GM23338 (cell line): Measurements from ENCODE around the gene SEM1. TPM values are rescaled to one million over a fixed set of nuclear protein-coding genes. Genes with fewer than 3 reads are reported as not detected.
"Not testable (repeated sequence)": the region's sequence is repeated elsewhere in the genome, so short reads cannot be mapped to it uniquely, and the experiment has no call there.

Source experiments
- ATAC-seq: fragments of 200-7000 bp; cut with Tn5 transposase; 3 replicates; pipeline ENCODE4 v1.9.1; 2020
- DNase-seq: peaks from one replicate; pipeline ENCODE4 v3.0.0-alpha.2; 2015; ENCODE audit warnings: low spot score
- H2AFZ ChIP-seq: fragments of 200-600 bp; sonication (generic); 2 replicates; pipeline ENCODE4 v1.8.0; 2016; ENCODE audit warnings: antibody characterized with exemption, mild to moderate bottlenecking, moderate library complexity
- H3F3A ChIP-seq: fragments of 200-600 bp; sonication (generic); replicated peaks from 2 replicates; pipeline ENCODE4 v1.8.0; 2017; ENCODE audit warnings: antibody characterized with exemption, mixed run types, low read depth
- H3K27ac ChIP-seq: fragments of 200-600 bp; sonication (generic); 2 replicates; pipeline ENCODE4 v1.6.1; 2016; ENCODE audit warnings: low read depth
- H3K27me3 ChIP-seq: fragments of 200-600 bp; sonication (generic); 2 replicates; pipeline ENCODE4 v1.8.0; 2016; ENCODE audit warnings: mild to moderate bottlenecking, mixed run types, moderate library complexity; ENCODE audit not compliant: insufficient read depth
- H3K36me3 ChIP-seq: fragments of 200-600 bp; sonication (generic); 2 replicates; pipeline ENCODE4 v1.8.0; 2016; ENCODE audit warnings: mild to moderate bottlenecking; ENCODE audit not compliant: insufficient read depth
- H3K4me1 ChIP-seq: fragments of 200-600 bp; sonication (generic); 2 replicates; pipeline ENCODE4 v1.8.0; 2016; ENCODE audit warnings: mild to moderate bottlenecking, moderate library complexity; ENCODE audit not compliant: insufficient read depth
- H3K4me2 ChIP-seq: fragments of 200-600 bp; sonication (generic); 2 replicates; pipeline ENCODE4 v1.7.1; 2017; ENCODE audit warnings: mixed run types
- H3K4me3 ChIP-seq: fragments of 200-600 bp; sonication (generic); 2 replicates; pipeline ENCODE4 v1.6.1; 2016; ENCODE audit warnings: mixed run types
- H3K79me2 ChIP-seq: fragments of 200-600 bp; sonication (generic); replicated peaks from 2 replicates; pipeline ENCODE4 v1.8.0; 2017; ENCODE audit warnings: mild to moderate bottlenecking; ENCODE audit not compliant: insufficient read depth
- H3K9me2 ChIP-seq: fragments of 200-600 bp; sonication (generic); 2 replicates; pipeline ENCODE4 v1.8.0; 2017; ENCODE audit not compliant: insufficient read depth
- H4K20me1 ChIP-seq: fragments of 200-600 bp; sonication (generic); replicated peaks from 2 replicates; pipeline ENCODE4 v1.8.0; 2017; ENCODE audit warnings: mild to moderate bottlenecking; ENCODE audit not compliant: insufficient read depth
- H3K27ac Mint-ChIP-seq: 2 replicates; pipeline ENCODE4 v1.8.0; 2020; ENCODE audit warnings: inconsistent platforms, mild to moderate bottlenecking, moderate library complexity, mixed read lengths
- H3K27me3 Mint-ChIP-seq: 3 replicates; pipeline ENCODE4 v1.8.0; 2022; ENCODE audit warnings: low read depth, mild to moderate bottlenecking, moderate library complexity, mixed read lengths, inconsistent platforms; ENCODE audit not compliant: insufficient read depth, poor library complexity
- H3K36me3 Mint-ChIP-seq: 3 replicates; pipeline ENCODE4 v1.8.0; 2021; ENCODE audit warnings: low read depth, mild to moderate bottlenecking, inconsistent platforms, moderate library complexity, mixed read lengths
- H3K4me1 Mint-ChIP-seq: 3 replicates; pipeline ENCODE4 v1.8.0; 2020; ENCODE audit warnings: mild to moderate bottlenecking, inconsistent platforms, mixed read lengths
- H3K4me3 Mint-ChIP-seq: 3 replicates; pipeline ENCODE4 v1.8.0; 2021; ENCODE audit warnings: moderate library complexity, mild to moderate bottlenecking, inconsistent platforms, mixed read lengths
- H3K9me3 Mint-ChIP-seq: 3 replicates; pipeline ENCODE4 v1.8.0; 2020; ENCODE audit warnings: moderate library complexity, mild to moderate bottlenecking, inconsistent platforms, mixed read lengths
- CREB1 ChIP-seq: fragments of 250-450 bp; sonication (Bioruptor Pico); IDR thresholded peaks from 2 replicates; pipeline ENCODE4 v1.5.0; 2020; ENCODE audit warnings: low read depth, mild to moderate bottlenecking, moderate library complexity
- CTCF ChIP-seq, 2 experiments: fragments of 200-600 bp in 1 of 2; sonication (generic) in 1 of 2; conservative IDR thresholded peaks; 2 replicates each; pipeline versions ENCODE4 v1.5.1 to v1.6.1; 2016 to 2017; ENCODE audit warnings: antibody characterized with exemption in 2 of 2, low read depth in 2 of 2, mild to moderate bottlenecking in 2 of 2, moderate library complexity in 1 of 2
- EZH2 ChIP-seq: fragments of 200-600 bp; sonication (generic); IDR thresholded peaks from one replicate; pipeline ENCODE4 v1.8.0; 2017; ENCODE audit warnings: antibody characterized with exemption, mild to moderate bottlenecking, low read depth; ENCODE audit not compliant: unreplicated experiment
- EZH2phosphoT487 ChIP-seq: fragments of 200-600 bp; sonication (generic); IDR thresholded peaks from one replicate; pipeline ENCODE4 v1.8.1; 2018; ENCODE audit warnings: antibody characterized with exemption; ENCODE audit not compliant: unreplicated experiment
- JUNB ChIP-seq: IDR thresholded peaks from one replicate; pipeline ENCODE4 v1.6.1; 2016; ENCODE audit warnings: antibody characterized with exemption; ENCODE audit not compliant: unreplicated experiment
- NANOG ChIP-seq: IDR thresholded peaks from 2 replicates; pipeline ENCODE4 v1.6.1; 2016; ENCODE audit warnings: antibody characterized with exemption, borderline replicate concordance
- POLR2AphosphoS5 ChIP-seq: IDR thresholded peaks from 2 replicates; pipeline ENCODE4 v1.6.1; 2016; ENCODE audit warnings: antibody characterized with exemption, low read depth
- STAT1 ChIP-seq: IDR thresholded peaks from one replicate; pipeline ENCODE4 v1.6.1; 2016; ENCODE audit warnings: antibody characterized with exemption; ENCODE audit not compliant: unreplicated experiment
- ZNF114 ChIP-seq: fragments of 250-450 bp; sonication (Bioruptor Pico); IDR thresholded peaks from 2 replicates; pipeline ENCODE4 v1.5.0; 2020; ENCODE audit warnings: mild to moderate bottlenecking, moderate library complexity
- ZNF331 ChIP-seq: fragments of 250-450 bp; sonication (Bioruptor Pico); IDR thresholded peaks from 2 replicates; pipeline ENCODE4 v1.5.0; 2020; ENCODE audit warnings: low read depth, mild to moderate bottlenecking, moderate library complexity
- long read RNA-seq: library from polyadenylated mRNA; unstranded; transcript quantifications from one replicate; pipeline ENCODE4 v2.0.0, GENCODE V29; 2020; ENCODE audit not compliant: unreplicated experiment
- polyA plus RNA-seq: library from polyadenylated mRNA; unstranded; fragments of >200 nt; fragmentation: Nextera tagmentation; extraction: Ambion mirVana; gene quantifications from 2 replicates; pipeline ENCODE4 v1.2.1, GENCODE V29; 2016
- total RNA-seq: library from RNA; depleted of rRNA; stranded (reverse); fragments of >200 nt; shearing (Covaris generic); gene quantifications from 2 replicates; pipeline ENCODE4 v1.2.3, GENCODE V29; 2014; rRNA removed
- TF ChIP-seq, protein P1 (sequence below): IDR thresholded peaks from 2 replicates; pipeline ENCODE4 v1.6.1; 2016; ENCODE audit warnings: antibody characterized with exemption

SEM1 gene
- 29.7 and 71.7 TPM in 2 replicates for total RNA-seq
- 1,042 and 1,089 TPM in 2 replicates for polyA plus RNA-seq
- long read RNA-seq, transcript SEM1-201 (3 exons, 1,314 nt), result major isoform, 209 of 216 reads
- long read RNA-seq, partial matches to known transcripts, result 0 of 216 reads
- long read RNA-seq, other reads (novel, unspliced or antisense), result 6 of 216 reads

GRCh38 chr7:96709381-96710228 lies at the start of gene SEM1:
SEM1 (minus strand) TSS chr7:96709846; CDS start chr7:96709763, 83 bp downstream.
- Histone ChIP-seq H3F3A (no peaks in the 10 kb centered on the region), H3K36me3 (no peaks in the 10 kb centered on the region), H3K79me2 (peaks cover 46% of the 10 kb centered on the region), H3K9me2 (no peaks in the 10 kb centered on the region), H3K4me1 (peaks cover 15% of the 10 kb centered on the region; the same call in 1 of the 2 replicates), H3K4me3 (peak within 1 kb of the TSS; percentile 86), H3K27me3 (no peaks in the 10 kb centered on the region), H2AFZ (peak within 1 kb of the TSS; percentile 64), H3K4me2 (peak within 1 kb of the TSS; percentile 91), H4K20me1 (peaks cover 12% of the 10 kb centered on the region), H3K27ac (peak within 1 kb of the TSS; percentile 88)
- Mint-ChIP-seq H3K27ac (peak within 1 kb of the TSS; percentile 99), H3K4me1 (no peaks in the 10 kb centered on the region; the same call in 2 of the 3 replicates), H3K27me3 (peaks cover 6% of the 10 kb centered on the region), H3K4me3 (peak within 1 kb of the TSS; percentile 94), H3K9me3 (peaks cover 32% of the 10 kb centered on the region), H3K36me3 (peaks cover 23% of the 10 kb centered on the region; the same call in 2 of the 3 replicates)
- DNase-seq (peak; percentile 93), ATAC-seq (peak; percentile 98)
- TF ChIP-seq NANOG (no peak), CREB1 (CRISPR knock-in tag) (peak; percentile 70), POLR2AphosphoS5 (peak; percentile 82)

DNA sequence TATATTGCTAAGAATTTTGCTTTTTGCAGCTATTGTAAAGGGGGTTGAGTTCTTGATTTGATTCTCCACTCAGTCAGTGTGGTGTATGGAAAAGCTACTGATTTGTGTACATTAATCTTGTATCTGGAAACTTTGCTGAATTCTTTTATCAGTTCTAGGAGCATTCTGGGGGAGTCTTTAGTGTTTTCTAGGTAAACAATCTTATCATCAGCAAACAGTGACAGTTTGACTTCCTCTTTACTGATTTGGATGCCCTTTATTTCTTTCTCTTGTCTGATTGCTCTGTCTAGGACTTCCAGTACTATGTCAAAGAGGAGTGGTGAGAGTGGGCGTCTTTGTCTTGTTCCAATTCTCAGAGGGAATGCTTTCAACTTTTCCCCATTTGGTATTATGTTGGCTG lies 48.2 kb upstream of the SEM1 start:
- not testable (repeated sequence) for H3K4me3 Mint-ChIP-seq, H3K4me3 ChIP-seq, H3F3A ChIP-seq, H3K4me2 ChIP-seq, H3K4me1 ChIP-seq, H3K79me2 ChIP-seq, H3K9me2 ChIP-seq, H3K27me3 ChIP-seq, H3K27ac ChIP-seq, H3K4me1 Mint-ChIP-seq, ATAC-seq, H2AFZ ChIP-seq, H3K27me3 Mint-ChIP-seq, H3K9me3 Mint-ChIP-seq, H3K36me3 Mint-ChIP-seq, H4K20me1 ChIP-seq, H3K27ac Mint-ChIP-seq, DNase-seq, H3K36me3 ChIP-seq

DNA sequence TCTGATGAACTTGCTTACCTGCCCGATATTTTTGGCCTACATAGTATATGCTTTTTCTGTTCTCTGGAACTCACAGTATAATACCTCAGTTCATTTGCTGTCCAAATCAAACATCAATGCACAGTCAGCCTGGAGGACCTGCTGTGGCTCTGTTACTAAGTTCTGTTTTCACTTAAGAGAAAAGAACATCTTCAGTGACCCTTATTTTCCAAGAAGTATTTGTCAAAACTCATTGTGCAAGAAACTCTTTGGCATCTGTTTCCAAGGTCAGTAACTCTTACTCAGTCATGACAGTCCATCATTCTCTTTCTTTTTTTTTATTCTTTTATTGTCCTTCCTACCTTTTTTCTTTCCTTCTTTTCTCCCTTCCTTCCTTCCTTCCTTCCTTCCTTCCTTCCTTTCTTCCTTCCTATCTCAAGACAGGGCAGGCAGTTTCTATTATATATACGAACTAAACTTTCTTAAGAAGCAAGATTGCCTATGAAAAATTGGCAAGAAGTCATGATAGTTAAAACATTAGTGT lies 37.8 kb upstream of the SEM1 start:
- Mint-ChIP-seq H3K9me3 (peaks cover 14% of the 10 kb centered on the region; the same call in 2 of the 3 replicates), H3K36me3 (peaks cover 7% of the 10 kb centered on the region; the same call in 2 of the 3 replicates), H3K27me3 (no peaks in the 10 kb centered on the region), H3K4me3 (no peak overlapping the region), H3K4me1 (no peaks in the 10 kb centered on the region), H3K27ac (no peak overlapping the region)
- Histone ChIP-seq H3K79me2 (no peaks in the 10 kb centered on the region), H4K20me1 (no peaks in the 10 kb centered on the region), H3K4me2 (no peak overlapping the region), H3K4me1 (no peaks in the 10 kb centered on the region), H2AFZ (no peak overlapping the region), H3F3A (no peaks in the 10 kb centered on the region), H3K27ac (no peak overlapping the region), H3K9me2 (peaks cover 7% of the 10 kb centered on the region), H3K27me3 (no peaks in the 10 kb centered on the region), H3K4me3 (no peak overlapping the region), H3K36me3 (no peaks in the 10 kb centered on the region)
- DNase-seq (no peak), ATAC-seq (no peak)
- TF ChIP-seq CTCF (conservative IDR thresholded peaks at IDR 0.05; ENCODE audit: low read depth in 2 of 2), result no peak
- no peak for TF ChIP-seq EZH2
- no peak for TF ChIP-seq EZH2phosphoT487
- TF ChIP-seq ZNF331 (CRISPR knock-in tag), result no peak
- TF ChIP-seq STAT1, result no peak
- TF ChIP-seq POLR2AphosphoS5, result no peak
- TF ChIP-seq, protein P1, sequence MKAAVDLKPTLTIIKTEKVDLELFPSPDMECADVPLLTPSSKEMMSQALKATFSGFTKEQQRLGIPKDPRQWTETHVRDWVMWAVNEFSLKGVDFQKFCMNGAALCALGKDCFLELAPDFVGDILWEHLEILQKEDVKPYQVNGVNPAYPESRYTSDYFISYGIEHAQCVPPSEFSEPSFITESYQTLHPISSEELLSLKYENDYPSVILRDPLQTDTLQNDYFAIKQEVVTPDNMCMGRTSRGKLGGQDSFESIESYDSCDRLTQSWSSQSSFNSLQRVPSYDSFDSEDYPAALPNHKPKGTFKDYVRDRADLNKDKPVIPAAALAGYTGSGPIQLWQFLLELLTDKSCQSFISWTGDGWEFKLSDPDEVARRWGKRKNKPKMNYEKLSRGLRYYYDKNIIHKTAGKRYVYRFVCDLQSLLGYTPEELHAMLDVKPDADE, result no peak
- no peak for TF ChIP-seq NANOG
- no peak for TF ChIP-seq JUNB
- TF ChIP-seq ZNF114 (CRISPR knock-in tag), result no peak
- TF ChIP-seq CREB1 (CRISPR knock-in tag), result no peak
